GM21423 (cell line): ENCODE measurements around the gene KRT1.

Experiments
- ATAC-seq: cut with Tn5 transposase; IDR thresholded peaks from one replicate; pipeline ENCODE4 v1.9.1; 2021; ENCODE audit warnings: mild to moderate bottlenecking, moderate library complexity; ENCODE audit not compliant: unreplicated experiment

Gene KRT1

GRCh38 chr12:52699373-52699772 is 19.2 kb upstream of the KRT1 start:
- ATAC-seq, result no peak

- ATAC-seq, result no peak
Observed at GRCh38 chr12:52698651-52699340, 18.6 kb upstream of the KRT1 start.

- no peak for ATAC-seq
Observed at GRCh38 chr12:52697058-52697582, 16.9 kb upstream of the KRT1 start.

- no peak for ATAC-seq
Observed at GRCh38 chr12:52696588-52696987, 16.4 kb upstream of the KRT1 start.

- no peak for ATAC-seq
Observed at GRCh38 chr12:52695039-52695438, 14.8 kb upstream of the KRT1 start.

- ATAC-seq, result no peak
Observed at GRCh38 chr12:52694151-52694550, 13.9 kb upstream of the KRT1 start.

- no peak for ATAC-seq
Observed at GRCh38 chr12:52693261-52693660, 13.1 kb upstream of the KRT1 start.

- no peak for ATAC-seq
Observed at GRCh38 chr12:52692254-52692653, 12.0 kb upstream of the KRT1 start.

GRCh38 chr12:52691841-52692150 is 11.6 kb upstream of the KRT1 start:
- ATAC-seq, result no peak

GRCh38 chr12:52691076-52691840 is 11.1 kb upstream of the KRT1 start:
- no peak for ATAC-seq

- ATAC-seq, result no peak
Observed at GRCh38 chr12:52690351-52691075, 10.3 kb upstream of the KRT1 start.

GRCh38 chr12:52689936-52690335 is 9.7 kb upstream of the KRT1 start:
- no peak for ATAC-seq

- ATAC-seq, result no peak
Observed at GRCh38 chr12:52689239-52689638, 9.0 kb upstream of the KRT1 start.

- no peak for ATAC-seq
Observed at GRCh38 chr12:52688481-52688880, 8.3 kb upstream of the KRT1 start.

- no peak for ATAC-seq
Observed at GRCh38 chr12:52687497-52688385, 7.5 kb upstream of the KRT1 start.

GRCh38 chr12:52686756-52687487 is 6.7 kb upstream of the KRT1 start:
- ATAC-seq, result no peak

- no peak for ATAC-seq
Observed at GRCh38 chr12:52686063-52686462, 5.9 kb upstream of the KRT1 start.

- ATAC-seq, result no peak
Observed at GRCh38 chr12:52685406-52685890, 5.2 kb upstream of the KRT1 start.

- ATAC-seq, result no peak
Observed at GRCh38 chr12:52684431-52684830, 4.2 kb upstream of the KRT1 start.
